Kidney epithelial cell (primary cell): ENCODE measurements around the gene CETP. TPM values are rescaled to one million over a fixed set of nuclear protein-coding genes. Genes with fewer than 3 reads are reported as not detected.

ENCODE experiments used
- DNase-seq: peaks from one replicate; pipeline ENCODE4 v3.0.0-alpha.2; 2010; ENCODE audit warnings: low read depth
- H3K27me3 ChIP-seq: 2 replicates; pipeline ENCODE4 v1.6.0; 2011; ENCODE audit warnings: low read length; ENCODE audit not compliant: control insufficient read depth, insufficient read depth
- H3K36me3 ChIP-seq: 2 replicates; pipeline ENCODE4 v1.5.1; 2011; ENCODE audit warnings: low read length; ENCODE audit not compliant: control insufficient read depth, insufficient read depth
- H3K4me3 ChIP-seq: 2 replicates; pipeline ENCODE4 v1.5.1; 2011; ENCODE audit warnings: low read depth, mild to moderate bottlenecking, control low read depth, low read length
- total RNA-seq: library from RNA; depleted of rRNA; stranded (reverse); fragments of >200 nt; gene quantifications from 2 replicates; pipeline ENCODE4 v1.2.3, GENCODE V29; 2015
- TF ChIP-seq, protein P1 (sequence below): IDR thresholded peaks from 2 replicates; pipeline ENCODE4 v1.5.1; 2011; ENCODE audit warnings: mild to moderate bottlenecking, moderate library complexity, low read length, control low read depth, inconsistent platforms; ENCODE audit not compliant: insufficient read depth, poor library complexity, severe bottlenecking

The CETP gene
- total RNA-seq, 1 donor from 2014 or later, result not detected

DNA sequence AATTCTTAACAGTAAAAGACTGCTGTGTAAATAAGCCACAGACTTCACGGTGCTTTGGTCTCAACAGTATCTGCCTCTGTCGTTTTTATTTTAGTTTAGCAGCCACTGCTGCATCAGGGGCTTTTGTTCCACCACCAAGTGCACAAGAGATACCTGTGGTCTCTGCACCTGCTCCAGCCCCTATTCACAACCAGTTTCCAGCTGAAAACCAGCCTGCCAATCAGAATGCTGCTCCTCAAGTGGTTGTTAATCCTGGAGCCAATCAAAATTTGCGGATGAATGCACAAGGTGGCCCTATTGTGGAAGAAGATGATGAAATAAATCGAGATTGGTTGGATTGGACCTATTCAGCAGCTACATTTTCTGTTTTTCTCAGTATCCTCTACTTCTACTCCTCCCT, 21.9 kb upstream of the CETP start:
- DNase-seq, result no peak
- H3K27me3 ChIP-seq, result no peaks in the 10 kb centered on the region
- peaks cover 12% of the 10 kb centered on the region for H3K36me3 ChIP-seq
- TF ChIP-seq, protein P1, sequence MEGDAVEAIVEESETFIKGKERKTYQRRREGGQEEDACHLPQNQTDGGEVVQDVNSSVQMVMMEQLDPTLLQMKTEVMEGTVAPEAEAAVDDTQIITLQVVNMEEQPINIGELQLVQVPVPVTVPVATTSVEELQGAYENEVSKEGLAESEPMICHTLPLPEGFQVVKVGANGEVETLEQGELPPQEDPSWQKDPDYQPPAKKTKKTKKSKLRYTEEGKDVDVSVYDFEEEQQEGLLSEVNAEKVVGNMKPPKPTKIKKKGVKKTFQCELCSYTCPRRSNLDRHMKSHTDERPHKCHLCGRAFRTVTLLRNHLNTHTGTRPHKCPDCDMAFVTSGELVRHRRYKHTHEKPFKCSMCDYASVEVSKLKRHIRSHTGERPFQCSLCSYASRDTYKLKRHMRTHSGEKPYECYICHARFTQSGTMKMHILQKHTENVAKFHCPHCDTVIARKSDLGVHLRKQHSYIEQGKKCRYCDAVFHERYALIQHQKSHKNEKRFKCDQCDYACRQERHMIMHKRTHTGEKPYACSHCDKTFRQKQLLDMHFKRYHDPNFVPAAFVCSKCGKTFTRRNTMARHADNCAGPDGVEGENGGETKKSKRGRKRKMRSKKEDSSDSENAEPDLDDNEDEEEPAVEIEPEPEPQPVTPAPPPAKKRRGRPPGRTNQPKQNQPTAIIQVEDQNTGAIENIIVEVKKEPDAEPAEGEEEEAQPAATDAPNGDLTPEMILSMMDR, result no peak
- no peak overlapping the region for H3K4me3 ChIP-seq

DNA sequence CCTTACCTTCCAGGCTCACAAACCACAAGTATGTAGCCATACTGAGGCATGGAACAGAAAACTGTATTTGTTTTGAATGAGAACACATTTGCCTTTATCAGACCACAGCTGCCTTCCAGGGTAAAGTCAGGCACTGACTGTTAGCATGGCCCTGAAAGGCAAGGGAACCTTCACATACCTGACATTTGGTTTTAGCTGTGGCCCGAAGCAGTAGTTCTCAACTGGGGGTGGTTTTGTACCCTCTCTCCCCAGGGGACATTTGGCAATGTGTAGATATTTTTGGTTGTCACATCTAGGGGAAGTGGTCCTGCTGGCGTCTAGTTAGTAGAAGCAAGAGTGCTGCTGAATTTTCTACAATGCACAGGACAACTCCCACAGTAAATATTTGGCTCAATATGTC, 20.7 kb upstream of the CETP start:
- H3K36me3 ChIP-seq, result peaks cover 13% of the 10 kb centered on the region
- TF ChIP-seq, protein P1, result no peak
- no peak overlapping the region for H3K4me3 ChIP-seq
- H3K27me3 ChIP-seq, result no peaks in the 10 kb centered on the region
- DNase-seq, result no peak

DNA sequence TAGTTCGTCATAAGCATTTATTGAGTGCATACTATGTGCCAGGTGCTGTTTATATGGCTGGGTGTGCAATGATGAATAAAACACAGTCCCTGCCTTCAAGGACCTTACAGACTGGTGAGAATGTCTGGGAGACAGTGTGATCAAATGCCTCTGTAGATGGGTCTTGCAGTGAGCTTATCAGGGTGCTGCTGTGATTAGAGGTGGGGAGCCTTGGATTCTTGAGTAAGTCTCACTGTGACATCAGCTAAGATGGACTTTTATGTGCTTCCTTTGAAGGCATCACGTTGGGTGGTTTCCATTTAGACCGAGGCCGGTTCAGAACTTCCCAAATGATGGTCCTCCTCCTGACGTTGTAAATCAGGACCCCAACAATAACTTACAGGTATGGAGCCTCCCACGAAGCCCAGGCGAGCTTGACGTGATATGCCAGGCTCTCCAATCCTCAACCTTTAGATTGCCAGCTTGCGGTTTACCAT, 19.9 kb upstream of the CETP start:
- TF ChIP-seq, protein P1, result no peak
- Histone ChIP-seq H3K36me3 (peaks cover 13% of the 10 kb centered on the region), H3K27me3 (no peaks in the 10 kb centered on the region), H3K4me3 (no peak overlapping the region)
- no peak for DNase-seq

DNA sequence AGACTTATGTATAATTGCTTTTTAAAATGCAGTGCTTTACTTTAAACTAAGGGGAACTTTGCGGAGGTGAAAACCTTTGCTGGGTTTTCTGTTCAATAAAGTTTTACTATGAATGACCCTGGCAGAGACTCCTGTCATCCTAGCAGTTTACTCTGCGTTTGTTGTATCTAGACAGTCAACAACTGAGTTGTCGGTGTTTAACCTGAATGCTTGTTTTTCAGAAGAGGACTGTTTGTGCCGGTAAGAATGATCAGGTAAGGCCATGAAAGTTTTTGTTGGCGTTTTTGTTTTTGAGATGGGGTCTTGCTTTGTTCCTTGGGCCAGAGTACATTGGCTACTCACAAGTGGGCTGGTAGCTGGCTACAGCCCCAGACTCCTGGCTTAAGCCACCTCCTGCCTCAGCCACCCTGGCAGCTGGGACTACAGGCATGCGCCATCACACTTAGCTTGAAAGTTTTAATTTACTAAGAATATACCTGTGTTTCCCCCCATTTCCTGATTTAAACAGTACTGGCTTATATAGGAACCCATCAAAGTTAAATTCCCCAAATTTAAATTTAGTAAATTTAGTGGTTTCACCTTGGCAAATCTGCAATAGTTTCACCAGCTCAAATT, 17.9 kb upstream of the CETP start:
- TF ChIP-seq, protein P1, result no peak
- no peak overlapping the region for H3K4me3 ChIP-seq
- peaks cover 7% of the 10 kb centered on the region for H3K36me3 ChIP-seq
- DNase-seq, result no peak
- no peaks in the 10 kb centered on the region for H3K27me3 ChIP-seq

DNA sequence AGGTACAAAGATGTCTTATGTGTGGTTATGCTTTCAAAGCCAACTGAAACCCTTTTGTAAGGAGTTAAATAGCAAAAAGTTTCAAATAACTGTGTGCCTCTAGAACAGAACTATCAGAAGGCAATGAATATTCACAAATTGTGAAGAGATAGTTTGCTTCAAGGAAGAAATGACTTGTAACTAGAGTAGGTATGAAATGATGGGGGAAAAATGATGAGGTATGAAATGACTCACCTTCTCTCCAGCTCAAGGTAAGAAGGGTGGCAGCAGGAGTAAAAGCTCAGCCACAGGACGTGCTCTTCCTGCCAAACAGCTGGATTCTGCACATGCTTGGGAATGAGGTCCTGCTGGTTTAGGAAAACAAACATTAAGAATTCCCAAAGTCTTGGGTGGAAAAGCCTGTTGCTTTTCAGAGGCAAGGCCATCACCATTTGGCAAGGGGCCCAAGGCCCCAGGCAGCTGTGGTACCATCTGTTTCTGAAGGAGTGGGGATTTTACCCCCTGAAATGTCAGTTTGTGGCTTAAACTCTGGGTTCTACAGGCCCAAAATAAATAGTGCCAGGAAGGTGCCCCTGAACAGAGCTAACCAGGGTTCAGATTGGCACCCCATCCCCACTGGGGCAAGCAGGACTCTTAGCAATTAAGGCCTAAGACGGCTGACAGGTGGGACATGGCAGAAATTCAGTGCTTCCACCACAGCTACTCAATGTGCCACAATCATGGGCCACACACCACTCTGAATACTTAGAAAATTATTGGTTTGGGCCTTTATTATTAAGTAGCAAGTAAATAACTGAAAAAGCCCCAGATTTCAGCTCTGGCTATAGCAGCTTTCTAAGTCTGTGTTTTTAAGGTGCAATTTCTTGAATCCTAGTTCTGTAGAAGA, 16.6 kb upstream of the CETP start:
- no peaks in the 10 kb centered on the region for H3K27me3 ChIP-seq
- DNase-seq, result no peak
- TF ChIP-seq, protein P1, result no peak
- H3K4me3 ChIP-seq, result no peak overlapping the region
- peaks cover 5% of the 10 kb centered on the region for H3K36me3 ChIP-seq
